GM19099 (cell line): ENCODE measurements around the gene WDR49.

Experiments
- POLR2A ChIP-seq: IDR thresholded peaks from 3 replicates; pipeline ENCODE4 v1.6.1; 2011; ENCODE audit warnings: low read depth; ENCODE audit not compliant: insufficient read length; ENCODE audit errors: extremely low read depth

The WDR49 gene

GRCh38 chr3:167564612-167565011, 89.1 kb downstream of the WDR49 start:
- TF ChIP-seq POLR2A = no peak

GRCh38 chr3:167559924-167560323, 93.8 kb downstream of the WDR49 start:
- TF ChIP-seq POLR2A = no peak

GRCh38 chr3:167554898-167555297, 98.8 kb downstream of the WDR49 start:
- TF ChIP-seq POLR2A = no peak

- no peak for TF ChIP-seq POLR2A
Measured at GRCh38 chr3:167538081-167538480, 115.7 kb downstream of the WDR49 start.

GRCh38 chr3:167521006-167521355, 132.8 kb downstream of the WDR49 start:
- no peak for TF ChIP-seq POLR2A

- TF ChIP-seq POLR2A = no peak
Measured at GRCh38 chr3:167520266-167521005, 133.3 kb downstream of the WDR49 start.

- no peak for TF ChIP-seq POLR2A
Measured at GRCh38 chr3:167507954-167508353, 145.8 kb downstream of the WDR49 start.

GRCh38 chr3:167502401-167502800, 151.3 kb downstream of the WDR49 start:
- no peak for TF ChIP-seq POLR2A

GRCh38 chr3:167501941-167502340, 151.8 kb downstream of the WDR49 start:
- TF ChIP-seq POLR2A = no peak

GRCh38 chr3:167497903-167498302, 155.8 kb downstream of the WDR49 start:
- no peak for TF ChIP-seq POLR2A

GRCh38 chr3:167493244-167493643, 160.5 kb downstream of the WDR49 start:
- TF ChIP-seq POLR2A = no peak

GRCh38 chr3:167491621-167492020, 162.1 kb downstream of the WDR49 start:
- no peak for TF ChIP-seq POLR2A

GRCh38 chr3:167489571-167489970, 164.2 kb downstream of the WDR49 start:
- TF ChIP-seq POLR2A = no peak

GRCh38 chr3:167487556-167487955, 166.2 kb downstream of the WDR49 start:
- TF ChIP-seq POLR2A = no peak

GRCh38 chr3:167484551-167484950, 169.2 kb downstream of the WDR49 start:
- no peak for TF ChIP-seq POLR2A

GRCh38 chr3:167483708-167484475, 169.8 kb downstream of the WDR49 start:
- TF ChIP-seq POLR2A = no peak

GRCh38 chr3:167481164-167481563, 172.6 kb downstream of the WDR49 start:
- TF ChIP-seq POLR2A = no peak

- no peak for TF ChIP-seq POLR2A
Measured at GRCh38 chr3:167480748-167481147, 173.0 kb downstream of the WDR49 start.
